Measurements from ENCODE around the gene C4BPA.

The C4BPA gene

GRCh38 chr1:207152792-207153468, 48.9 kb downstream of the C4BPA start:
- FAIRE-seq (no peak), DNase-seq (ENCODE audit: insufficient read length, low spot score) (no peak)
- TF ChIP-seq CTCF (IDR thresholded peaks at IDR 0.05; ENCODE audit: insufficient read depth, missing control alignments): no peak

GRCh38 chr1:207155028-207155427, 51.0 kb downstream of the C4BPA start:
- DNase-seq (ENCODE audit: insufficient read length, low spot score) (no peak), FAIRE-seq (no peak)
- no peak for TF ChIP-seq CTCF (IDR thresholded peaks at IDR 0.05; ENCODE audit: insufficient read depth, missing control alignments)

- DNase-seq (ENCODE audit: insufficient read length, low spot score) (no peak), FAIRE-seq (no peak)
- TF ChIP-seq CTCF (IDR thresholded peaks at IDR 0.05; ENCODE audit: insufficient read depth, missing control alignments): no peak
These were observed 52.1 kb downstream of the C4BPA start for GRCh38 chr1:207156095-207156494.

- no peak for TF ChIP-seq CTCF (IDR thresholded peaks at IDR 0.05; ENCODE audit: insufficient read depth, missing control alignments)
- DNase-seq (ENCODE audit: insufficient read length, low spot score) (no peak), FAIRE-seq (no peak)
These were observed 52.8 kb downstream of the C4BPA start for GRCh38 chr1:207156826-207157225.

GRCh38 chr1:207164086-207164485, 60.1 kb downstream of the C4BPA start:
- DNase-seq (ENCODE audit: insufficient read length, low spot score) (no peak), FAIRE-seq (no peak)
- no peak for TF ChIP-seq CTCF (IDR thresholded peaks at IDR 0.05; ENCODE audit: insufficient read depth, missing control alignments)

- DNase-seq (ENCODE audit: insufficient read length, low spot score) (no peak), FAIRE-seq (no peak)
- no peak for TF ChIP-seq CTCF (IDR thresholded peaks at IDR 0.05; ENCODE audit: insufficient read depth, missing control alignments)
These were observed 68.3 kb downstream of the C4BPA start for GRCh38 chr1:207172321-207172720.

- DNase-seq (ENCODE audit: insufficient read length, low spot score): no peak
- TF ChIP-seq CTCF (IDR thresholded peaks at IDR 0.05; ENCODE audit: insufficient read depth, missing control alignments): no peak
- FAIRE-seq: no peak
These were observed 68.9 kb downstream of the C4BPA start for GRCh38 chr1:207172885-207173284.
